PC-9 (cell line): Measurements from ENCODE around the gene VDR. TPM values are rescaled to one million over a fixed set of nuclear protein-coding genes. Genes with fewer than 3 reads are reported as not detected.

Source experiments
- BruUV-seq: library from RNA; stranded (reverse); fragments of 400-500 nt; replicated peaks from 2 replicates; lab custom pipeline; 2021; lab: Mats Ljungman, UMichigan
- CTCF ChIA-PET: fragments of 300-600 bp; sonication (Branson Sonifier 250); formaldehyde crosslinking; loops from one replicate; lab custom pipeline; 2022; ENCODE audit warnings: antibody characterized with exemption; lab: Charles Lee
- POLR2A ChIA-PET: fragments of 300-600 bp; sonication (Branson Sonifier 250); formaldehyde crosslinking; loops from one replicate; lab custom pipeline; 2022; ENCODE audit warnings: antibody characterized with exemption; ENCODE audit not compliant: unreplicated experiment; lab: Charles Lee
- DNase-seq, 2 experiments: peaks; one replicate each; pipeline versions ENCODE4 v3.0.0 to v3.0.0-alpha.2; 2015 to 2022; ENCODE audit warnings: mixed read lengths in 1 of 2
- H2AFZ ChIP-seq: fragments of 200-600 bp; sonication (generic); 2 replicates; pipeline ENCODE4 v1.8.1; 2017; ENCODE audit warnings: antibody characterized with exemption
- H3F3A ChIP-seq: fragments of 200-600 bp; sonication (generic); 2 replicates; pipeline ENCODE4 v1.8.1; 2017; ENCODE audit warnings: antibody characterized with exemption, mild to moderate bottlenecking, low read depth; ENCODE audit not compliant: insufficient read depth
- H3K27ac ChIP-seq: fragments of 200-600 bp; sonication (generic); 2 replicates; pipeline ENCODE4 v1.6.1; 2016; ENCODE audit warnings: mixed run types
- H3K27me3 ChIP-seq: fragments of 200-600 bp; sonication (generic); 2 replicates; pipeline ENCODE4 v1.6.1; 2016; ENCODE audit warnings: low read depth, mixed run types; ENCODE audit not compliant: insufficient read depth
- H3K36me3 ChIP-seq: fragments of 200-600 bp; sonication (generic); 2 replicates; pipeline ENCODE4 v1.6.1; 2016; ENCODE audit warnings: low read depth, mixed run types
- H3K4me1 ChIP-seq: fragments of 200-600 bp; sonication (generic); replicated peaks from 2 replicates; pipeline ENCODE4 v1.6.1; 2016; ENCODE audit warnings: mixed run types; ENCODE audit not compliant: insufficient read depth
- H3K4me2 ChIP-seq: fragments of 200-600 bp; sonication (generic); 2 replicates; pipeline ENCODE4 v1.6.1; 2017; ENCODE audit warnings: mixed run types
- H3K4me3 ChIP-seq: fragments of 200-600 bp; sonication (generic); 2 replicates; pipeline ENCODE4 v1.6.1; 2016; ENCODE audit warnings: mixed run types
- H3K79me2 ChIP-seq: fragments of 200-600 bp; sonication (generic); 2 replicates; pipeline ENCODE4 v1.6.1; 2017; ENCODE audit warnings: low read depth, mixed run types
- H3K9me2 ChIP-seq: fragments of 200-600 bp; sonication (generic); 2 replicates; pipeline ENCODE4 v1.8.1; 2017; ENCODE audit warnings: mild to moderate bottlenecking; ENCODE audit not compliant: insufficient read depth
- H3K9me3 ChIP-seq: fragments of 200-600 bp; sonication (generic); 2 replicates; pipeline ENCODE4 v1.8.1; 2016; ENCODE audit warnings: low read depth; ENCODE audit not compliant: insufficient read depth
- H4K20me1 ChIP-seq: fragments of 200-600 bp; sonication (generic); 2 replicates; pipeline ENCODE4 v1.8.1; 2017; ENCODE audit not compliant: insufficient read depth
- CTCF ChIP-seq: fragments of 200-600 bp; sonication (generic); conservative IDR thresholded peaks from 2 replicates; pipeline ENCODE4 v1.6.1; 2017; ENCODE audit warnings: mixed run types, antibody characterized with exemption, mild to moderate bottlenecking, moderate library complexity
- EZH2 ChIP-seq: fragments of 200-600 bp; sonication (generic); IDR thresholded peaks from 2 replicates; pipeline ENCODE4 v1.8.0; 2017; ENCODE audit warnings: antibody characterized with exemption, low read depth
- intact Hi-C: fragments of 100-400 bp; cut with micrococcal nuclease; formaldehyde crosslinking; loops from one replicate; pipeline ENCODE4 v1.10.0; 2022; ENCODE audit not compliant: unreplicated experiment
- total RNA-seq: library from RNA; stranded (reverse); gene quantifications from 2 replicates; pipeline ENCODE4 v1.2.3, GENCODE V29; 2021

The VDR gene
- total RNA-seq, 1 experiment from 2014 or later, result 12.3 TPM

DNA sequence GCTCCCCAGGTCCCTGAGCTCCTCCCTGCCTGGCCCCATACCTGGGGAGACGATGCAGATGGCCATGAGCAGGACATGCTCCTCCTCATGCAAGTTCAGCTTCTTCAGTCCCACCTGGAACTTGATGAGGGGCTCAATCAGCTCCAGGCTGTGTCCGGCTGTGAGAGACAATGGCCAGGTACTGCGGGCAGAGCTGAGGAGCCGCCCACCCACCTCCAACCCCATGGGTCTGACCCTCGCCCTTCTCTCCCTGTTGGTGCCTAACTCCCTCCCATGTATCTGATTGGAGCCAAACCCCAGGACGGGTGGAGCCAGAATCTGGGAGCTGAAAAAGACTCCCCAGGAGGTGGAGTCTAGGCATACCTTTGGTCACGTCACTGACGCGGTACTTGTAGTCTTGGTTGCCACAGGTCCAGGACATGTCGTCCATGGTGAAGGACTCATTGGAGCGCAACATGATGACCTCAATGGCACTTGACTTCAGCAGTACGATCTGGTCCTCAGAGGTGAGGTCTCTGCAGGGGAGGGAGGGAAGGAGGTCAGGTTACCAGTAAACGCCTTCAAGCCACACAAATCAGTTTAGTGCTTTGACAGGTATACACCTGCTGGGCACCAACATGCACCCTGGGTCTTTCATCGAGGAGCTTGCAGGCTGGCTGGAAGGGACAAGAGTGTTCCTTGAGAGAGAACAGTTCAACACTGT is 58.3 kb downstream of the VDR start:
- ChIA-PET POLR2A (no interaction called here), CTCF (no interaction called here)
- Histone ChIP-seq H4K20me1 (0 out of 2 replicates have a peak, but pooled peaks cover 2% of the 10 kb centered on the region), H3K9me3 (no peaks in the 10 kb centered on the region), H3K4me3 (no peak overlapping the region), H3K4me2 (no peak overlapping the region), H3K27me3 (no peaks in the 10 kb centered on the region), H3K9me2 (no peaks in the 10 kb centered on the region), H3K36me3 (no peaks in the 10 kb centered on the region), H3K79me2 (no peaks in the 10 kb centered on the region), H2AFZ (no peak overlapping the region), H3F3A (no peaks in the 10 kb centered on the region), H3K4me1 (no peaks in the 10 kb centered on the region), H3K27ac (no peak overlapping the region)
- no peak for DNase-seq
- BruUV-seq, result no TSS peak
- TF ChIP-seq EZH2 (no peak), CTCF (no peak)
- intact Hi-C loops, result no loop called here

DNA sequence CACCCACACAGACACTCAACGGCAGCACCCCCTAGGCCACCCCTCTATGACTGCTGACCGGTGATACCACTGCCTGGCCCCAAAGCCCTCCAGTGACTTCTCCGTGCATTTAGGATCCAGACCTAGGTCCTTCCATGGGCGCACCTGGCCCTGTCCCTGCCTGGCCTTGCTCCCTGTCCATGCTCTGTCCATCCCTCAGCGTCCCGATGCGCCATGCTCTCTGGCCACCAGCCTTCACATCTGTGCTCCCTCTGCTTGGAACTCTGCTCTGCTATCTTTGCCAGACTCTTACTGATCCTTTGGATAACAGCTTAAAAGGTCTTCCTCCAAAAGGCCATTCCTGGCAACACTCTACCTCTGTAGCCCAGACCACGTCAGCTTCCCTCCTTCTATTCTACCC is 59.7 kb downstream of the VDR start:
- no peak overlapping the region for H3K4me3 ChIP-seq
- intact Hi-C loops, result no loop called here
- no peak for TF ChIP-seq EZH2
- no TSS peak for BruUV-seq
- no peak overlapping the region for H2AFZ ChIP-seq
- no peaks in the 10 kb centered on the region for H3K4me1 ChIP-seq
- no peaks in the 10 kb centered on the region for H3K9me3 ChIP-seq
- no peak for DNase-seq
- no peak overlapping the region for H3K27ac ChIP-seq
- ChIA-PET POLR2A (no interaction called here), CTCF (no interaction called here)
- no peak overlapping the region for H3K4me2 ChIP-seq
- H3K36me3 ChIP-seq, result no peaks in the 10 kb centered on the region
- H3K27me3 ChIP-seq, result no peaks in the 10 kb centered on the region
- H3K79me2 ChIP-seq, result no peaks in the 10 kb centered on the region
- H3K9me2 ChIP-seq, result no peaks in the 10 kb centered on the region; the same call in 1 of the 2 replicates
- H4K20me1 ChIP-seq, result 0 out of 2 replicates have a peak, but pooled peaks cover 2% of the 10 kb centered on the region
- H3F3A ChIP-seq, result no peaks in the 10 kb centered on the region

DNA sequence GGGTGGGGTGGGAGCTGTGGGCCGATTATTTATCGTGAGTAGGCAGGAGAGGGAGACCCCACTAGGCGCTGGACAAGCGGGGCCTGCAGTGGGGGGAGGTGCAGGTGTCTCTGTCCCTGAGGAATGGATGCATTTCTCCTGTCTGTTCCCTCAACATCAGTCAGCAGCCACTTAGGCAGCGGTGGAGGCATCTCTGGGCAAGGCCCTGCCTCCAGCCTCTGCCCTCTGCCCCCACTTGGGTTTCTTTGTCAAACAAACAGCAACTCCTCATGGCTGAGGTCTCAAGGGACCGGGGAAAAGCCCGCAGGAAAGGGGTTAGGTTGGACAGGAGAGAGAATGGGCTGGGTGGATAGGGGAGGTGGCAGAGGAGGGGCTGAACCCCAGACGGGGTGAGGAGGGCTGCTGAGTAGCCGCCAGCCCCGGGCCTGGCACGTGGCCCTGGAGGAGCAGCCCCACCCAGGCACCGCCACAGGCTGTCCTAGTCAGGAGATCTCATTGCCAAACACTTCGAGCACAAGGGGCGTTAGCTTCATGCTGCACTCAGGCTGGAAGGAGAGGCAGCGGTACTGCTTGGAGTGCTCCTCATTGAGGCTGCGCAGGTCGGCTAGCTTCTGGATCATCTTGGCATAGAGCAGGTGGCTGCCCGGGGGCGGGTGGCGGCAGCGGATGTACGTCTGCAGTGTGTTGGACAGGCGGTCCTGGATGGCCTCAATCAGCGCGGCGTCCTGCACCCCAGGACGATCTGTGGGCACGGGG is 60.4 kb downstream of the VDR start:
- ChIA-PET POLR2A (no interaction called here), CTCF (no interaction called here)
- no peaks in the 10 kb centered on the region for H3K9me3 ChIP-seq
- no peaks in the 10 kb centered on the region for H3K27me3 ChIP-seq
- H3K36me3 ChIP-seq, result no peaks in the 10 kb centered on the region
- H3K4me1 ChIP-seq, result no peaks in the 10 kb centered on the region
- H3K4me2 ChIP-seq, result no peak overlapping the region
- 0 out of 2 replicates have a peak, but pooled peaks cover 2% of the 10 kb centered on the region for H4K20me1 ChIP-seq
- no peak overlapping the region for H2AFZ ChIP-seq
- no TSS peak for BruUV-seq
- H3K27ac ChIP-seq, result no peak overlapping the region
- intact Hi-C loops, result no loop called here
- TF ChIP-seq EZH2, result no peak
- TF ChIP-seq CTCF, result no peak
- H3K79me2 ChIP-seq, result no peaks in the 10 kb centered on the region
- H3F3A ChIP-seq, result no peaks in the 10 kb centered on the region
- no peaks in the 10 kb centered on the region; the same call in 1 of the 2 replicates for H3K9me2 ChIP-seq
- DNase-seq, result no peak
- H3K4me3 ChIP-seq, result no peak overlapping the region
